Uterus (tissue), 2 donors: ENCODE results near the gene SIVA1.

Experiments used
- CTCF ChIP-seq, 4 experiments: fragments of 200-600 bp in 2 of 4; fragments of 450-650 bp in 2 of 4; sonication (generic) in 2 of 4; IDR thresholded peaks; one replicate each; pipeline ENCODE4 v1.5.1; 2016 to 2019; ENCODE audit warnings: antibody characterized with exemption in 4 of 4, mild to moderate bottlenecking in 2 of 4, moderate library complexity in 1 of 4
- POLR2A ChIP-seq, 2 donors: fragments of 450-650 bp; IDR thresholded peaks; one replicate each; pipeline ENCODE4 v1.6.1; 2016; ENCODE audit warnings: antibody characterized with exemption in 2 of 2, mild to moderate bottlenecking in 1 of 2, moderate library complexity in 1 of 2

- TF ChIP-seq CTCF (IDR thresholded peaks at IDR 0.05) (no peak), POLR2A (IDR thresholded peaks at IDR 0.05) (no peak)
Observed at GRCh38 chr14:104724407-104724980, 28.5 kb upstream of the SIVA1 start.
